Body of pancreas (tissue), 4 donors: ENCODE measurements around the gene TMEM158. TPM values are rescaled to one million over a fixed set of nuclear protein-coding genes. Genes with fewer than 3 reads are reported as not detected.

Source experiments
- ATAC-seq: fragments of 150-250 bp; one replicate; pipeline ENCODE4 v1.9.1; 2016
- DNase-seq, 4 donors: peaks; one replicate each; pipeline ENCODE4 v3.0.0-alpha.2; 2019
- H3K27ac ChIP-seq, 4 donors: fragments of 200-600 bp; sonication (generic); 1 replicate in 3 of 4; 2 replicates in 1 of 4; pipeline versions ENCODE4 v1.5.1 to v1.6.1; 2016 to 2019; ENCODE audit warnings: mild to moderate bottlenecking in 1 of 4, mixed read lengths in 1 of 4, moderate library complexity in 1 of 4
- H3K27me3 ChIP-seq, 2 donors: fragments of 200-600 bp; sonication (generic); one replicate each; pipeline ENCODE4 v1.6.0; 2016; ENCODE audit warnings: mild to moderate bottlenecking in 1 of 2
- H3K36me3 ChIP-seq, 2 donors: fragments of 200-600 bp; sonication (generic); replicated peaks in 1 of 2; 2 replicates each; pipeline ENCODE4 v1.5.1; 2016; ENCODE audit warnings: low read depth in 2 of 2; ENCODE audit not compliant: insufficient read depth in 1 of 2
- H3K4me1 ChIP-seq: fragments of 200-600 bp; sonication (generic); one replicate; pipeline ENCODE4 v1.6.0; 2016
- H3K4me3 ChIP-seq, 2 donors: fragments of 200-600 bp; sonication (generic); 1 replicate in 1 of 2; 2 replicates in 1 of 2; pipeline ENCODE4 v1.5.1; 2016 to 2019
- H3K9me3 ChIP-seq, 3 donors: fragments of 200-600 bp; sonication (generic); 1 replicate in 2 of 3; 2 replicates in 1 of 3; pipeline ENCODE4 v1.5.1; 2016
- CTCF ChIP-seq, 7 experiments: fragments of 450-650 bp in 4 of 7; fragments of 200-600 bp in 3 of 7; sonication (generic) in 3 of 7; IDR thresholded peaks; one replicate each; pipeline ENCODE4 v1.5.1; 2016 to 2019; ENCODE audit warnings: antibody characterized with exemption in 7 of 7
- POLR2A ChIP-seq, 3 donors: fragments of 450-650 bp; IDR thresholded peaks; one replicate each; pipeline ENCODE4 v1.6.1; 2016; ENCODE audit warnings: antibody characterized with exemption in 3 of 3, mild to moderate bottlenecking in 2 of 3
- WGBS, 2 donors: methylation state at CpG; one replicate each; pipeline ENCODE4 v1.1.5; 2017; 5-methylcytosine and 5-hydroxymethylcytosine counted together
- intact Hi-C: fragments of 100-400 bp; cut with DNase I; formaldehyde crosslinking; loops from one replicate; pipeline ENCODE4 v1.15.1; 2023
- total RNA-seq, 2 donors: library from RNA; depleted of rRNA; stranded (reverse); fragments of >200 nt; gene quantifications; one replicate each; pipeline ENCODE4 v1.1.0, GENCODE V29; 2016

TMEM158 gene
- total RNA-seq, 2 donors from 2014 or later = 3.1 to 6.9 TPM

- TF ChIP-seq POLR2A (IDR thresholded peaks at IDR 0.05) (no peak), CTCF (IDR thresholded peaks at IDR 0.05) (no peak)
- Histone ChIP-seq H3K4me1 (no peaks in the 10 kb centered on the region), H3K9me3 (no peaks in the 10 kb centered on the region), H3K4me3 (no peak overlapping the region), H3K27me3 (no peaks in the 10 kb centered on the region), H3K36me3 (no peaks in the 10 kb centered on the region), H3K27ac (no peak overlapping the region)
- intact Hi-C loops = no loop called here
- ATAC-seq (no peak), DNase-seq (no peak)
Measured at GRCh38 chr3:45259133-45259532, 33.0 kb upstream of the TMEM158 start.

GRCh38 chr3:45258317-45258716 is 32.2 kb upstream of the TMEM158 start:
- 59 to 62% methylated on average over 3 of the region's 3 CpGs for WGBS, 2 donors
- DNase-seq (no peak), ATAC-seq (no peak)
- H3K27ac ChIP-seq = no peak overlapping the region
- H3K36me3 ChIP-seq = no peaks in the 10 kb centered on the region
- H3K4me3 ChIP-seq = no peak overlapping the region
- intact Hi-C loops = no loop called here
- no peaks in the 10 kb centered on the region for H3K27me3 ChIP-seq
- H3K9me3 ChIP-seq = no peaks in the 10 kb centered on the region
- H3K4me1 ChIP-seq = no peaks in the 10 kb centered on the region
- no peak for TF ChIP-seq POLR2A (IDR thresholded peaks at IDR 0.05)
- TF ChIP-seq CTCF (IDR thresholded peaks at IDR 0.05) = no peak

GRCh38 chr3:45253316-45253715 is 27.2 kb upstream of the TMEM158 start:
- no peak for ATAC-seq
- Histone ChIP-seq H3K27me3 (no peaks in the 10 kb centered on the region), H3K4me1 (no peaks in the 10 kb centered on the region), H3K4me3 (no peak overlapping the region), H3K36me3 (no peaks in the 10 kb centered on the region), H3K9me3 (no peaks in the 10 kb centered on the region), H3K27ac (no peak overlapping the region)
- DNase-seq = no peak
- WGBS, 2 donors = 73 to 76% methylated on average over 3 of the region's 3 CpGs
- TF ChIP-seq CTCF (IDR thresholded peaks at IDR 0.05) (no peak), POLR2A (IDR thresholded peaks at IDR 0.05) (no peak)
- intact Hi-C loops = no loop called here

GRCh38 chr3:45252826-45253225 is 26.7 kb upstream of the TMEM158 start:
- ATAC-seq (no peak), DNase-seq (no peak)
- intact Hi-C loops = no loop called here
- WGBS, 2 donors = 76 to 89% methylated on average over 5 of the region's 5 CpGs
- Histone ChIP-seq H3K27me3 (no peaks in the 10 kb centered on the region), H3K9me3 (no peaks in the 10 kb centered on the region), H3K36me3 (no peaks in the 10 kb centered on the region), H3K4me3 (no peak overlapping the region), H3K4me1 (no peaks in the 10 kb centered on the region), H3K27ac (no peak overlapping the region)
- TF ChIP-seq POLR2A (IDR thresholded peaks at IDR 0.05) (no peak), CTCF (IDR thresholded peaks at IDR 0.05) (no peak)

- 50 to 76% methylated on average over 1 of the region's 1 CpG for WGBS, 2 donors
- Histone ChIP-seq H3K27ac (no peak overlapping the region), H3K4me3 (no peak overlapping the region), H3K36me3 (no peaks in the 10 kb centered on the region), H3K27me3 (no peaks in the 10 kb centered on the region), H3K9me3 (no peaks in the 10 kb centered on the region), H3K4me1 (no peaks in the 10 kb centered on the region)
- DNase-seq (no peak), ATAC-seq (no peak)
- no peak for TF ChIP-seq POLR2A (IDR thresholded peaks at IDR 0.05)
- no peak for TF ChIP-seq CTCF (IDR thresholded peaks at IDR 0.05)
- intact Hi-C loops = no loop called here
Measured at GRCh38 chr3:45249391-45249790, 23.3 kb upstream of the TMEM158 start.
